Activated CD4-positive, alpha-beta T cell treated with anti-CD3 and anti-CD28 coated beads for 1 hour (primary cell): Measurements from ENCODE around the gene NOX5.
"Not testable (repeated sequence)": the region's sequence is repeated elsewhere in the genome, so short reads cannot be mapped to it uniquely, and the experiment has no call there.

ENCODE experiments used
- DNase-seq: peaks from one replicate; pipeline ENCODE4 v3.0.0-alpha.2; 2020

Gene NOX5

GRCh38 chr15:69014454-69014853 lies at the start of gene NOX5:
Gene NOX5 (plus strand): TSS chr15:69014695. CDS start chr15:69014736, 41 bp downstream.
- DNase-seq = no peak

GRCh38 chr15:68966996-68967395 lies 47.5 kb upstream of the NOX5 start:
- DNase-seq = no peak

GRCh38 chr15:68967948-68968347 lies 46.5 kb upstream of the NOX5 start:
- no peak for DNase-seq

GRCh38 chr15:68969298-68969697 lies 45.2 kb upstream of the NOX5 start:
- no peak for DNase-seq

GRCh38 chr15:68972201-68973065 lies 42.1 kb upstream of the NOX5 start:
- DNase-seq = no peak

GRCh38 chr15:68975651-68976160 lies 38.8 kb upstream of the NOX5 start:
- DNase-seq = not testable (repeated sequence)

- DNase-seq = not testable (repeated sequence)
These were observed 37.1 kb upstream of the NOX5 start for GRCh38 chr15:68977426-68977825.

- no peak for DNase-seq
These were observed 35.5 kb upstream of the NOX5 start for GRCh38 chr15:68979006-68979405.

- DNase-seq = no peak
These were observed 34.7 kb upstream of the NOX5 start for GRCh38 chr15:68979816-68980215.

- DNase-seq = no peak
These were observed 33.7 kb upstream of the NOX5 start for GRCh38 chr15:68980786-68981185.

GRCh38 chr15:68981941-68982340 lies 32.6 kb upstream of the NOX5 start:
- no peak for DNase-seq

GRCh38 chr15:68982976-68983563 lies 31.4 kb upstream of the NOX5 start:
- DNase-seq = no peak

- no peak for DNase-seq
These were observed 30.5 kb upstream of the NOX5 start for GRCh38 chr15:68983961-68984481.

GRCh38 chr15:68984586-68984985 lies 29.9 kb upstream of the NOX5 start:
- DNase-seq = no peak

GRCh38 chr15:68985361-68985891 lies 29.1 kb upstream of the NOX5 start:
- DNase-seq = no peak

GRCh38 chr15:68986322-68986721 lies 28.2 kb upstream of the NOX5 start:
- no peak for DNase-seq

- DNase-seq = no peak
These were observed 27.4 kb upstream of the NOX5 start for GRCh38 chr15:68987120-68987519.

- DNase-seq = no peak
These were observed 26.8 kb upstream of the NOX5 start for GRCh38 chr15:68987676-68988075.

GRCh38 chr15:68989541-68990230 lies 24.8 kb upstream of the NOX5 start:
- DNase-seq = no peak

- DNase-seq = no peak
These were observed 24.1 kb upstream of the NOX5 start for GRCh38 chr15:68990231-68990991.

- no peak for DNase-seq
These were observed 23.4 kb upstream of the NOX5 start for GRCh38 chr15:68990992-68991500.

GRCh38 chr15:68991723-68992122 lies 22.8 kb upstream of the NOX5 start:
- DNase-seq = no peak
